Gastrocnemius medialis (tissue), 4 donors: Measurements from ENCODE around the gene HOXB1. TPM values are rescaled to one million over a fixed set of nuclear protein-coding genes. Genes with fewer than 3 reads are reported as not detected.

Source experiments
- ATAC-seq, 2 donors: fragments of 150-250 bp; one replicate each; pipeline ENCODE4 v1.9.1; 2016
- DNase-seq, 2 donors: peaks; one replicate each; pipeline ENCODE4 v3.0.0-alpha.2; 2019
- H3K27ac ChIP-seq, 4 donors: fragments of 200-600 bp; sonication (generic); 1 replicate in 1 of 4; 2 replicates in 3 of 4; pipeline ENCODE4 v1.5.1; 2016 to 2018; ENCODE audit warnings: mild to moderate bottlenecking in 2 of 4, moderate library complexity in 1 of 4
- H3K27me3 ChIP-seq, 3 donors: fragments of 200-600 bp; sonication (generic) in 2 of 3; 1 replicate in 1 of 3; 2 replicates in 2 of 3; pipeline versions ENCODE4 v1.5.1 to v1.6.0; 2016 to 2019; ENCODE audit warnings: mild to moderate bottlenecking in 1 of 3, moderate library complexity in 1 of 3
- H3K36me3 ChIP-seq, 2 donors: fragments of 200-600 bp; sonication (generic) in 1 of 2; one replicate each; pipeline ENCODE4 v1.5.1; 2017 to 2018
- H3K4me1 ChIP-seq, 2 donors: fragments of 200-600 bp; sonication (generic) in 1 of 2; one replicate each; pipeline ENCODE4 v1.5.1; 2016 to 2017; ENCODE audit warnings: mild to moderate bottlenecking in 2 of 2
- H3K4me3 ChIP-seq, 4 donors: fragments of 200-600 bp; sonication (generic) in 3 of 4; 1 replicate in 1 of 4; 2 replicates in 3 of 4; pipeline ENCODE4 v1.5.1; 2016 to 2019; ENCODE audit warnings: mild to moderate bottlenecking in 2 of 4
- H3K9me3 ChIP-seq, 3 donors: fragments of 200-600 bp; sonication (generic) in 2 of 3; 1 replicate in 1 of 3; 2 replicates in 2 of 3; pipeline ENCODE4 v1.5.1; 2016 to 2019
- CTCF ChIP-seq, 5 experiments: fragments of 450-650 bp in 3 of 5; fragments of 200-600 bp in 2 of 5; sonication (generic) in 2 of 5; IDR thresholded peaks in 4 of 5; conservative IDR thresholded peaks in 1 of 5; 1 replicate in 4 of 5; 2 replicates in 1 of 5; pipeline ENCODE4 v1.5.1; 2016 to 2019; ENCODE audit warnings: antibody characterized with exemption in 5 of 5, mild to moderate bottlenecking in 3 of 5, moderate library complexity in 3 of 5
- POLR2A ChIP-seq, 2 donors: fragments of 450-650 bp; IDR thresholded peaks; one replicate each; pipeline ENCODE4 v1.6.1; 2017; ENCODE audit warnings: antibody characterized with exemption in 2 of 2, mild to moderate bottlenecking in 2 of 2, moderate library complexity in 2 of 2
- in situ Hi-C, 4 donors: fragments of 200-750 bp; cut with MboI; loops; one replicate each; pipeline versions ENCODE4 v1.15.0 to v1.8.0; 2017; ENCODE audit warnings: low sequenced_read_pairs in 4 of 4
- intact Hi-C: fragments of 100-400 bp; cut with DNase I; formaldehyde crosslinking; loops from one replicate; pipeline ENCODE4 v1.15.1; 2023; ENCODE audit warnings: low total_unique reads
- total RNA-seq, 4 donors: library from RNA; depleted of rRNA; stranded (reverse); fragments of >200 nt; gene quantifications; one replicate each; pipeline versions ENCODE4 v1.1.0 to v1.2.3, GENCODE V29; 2016

The HOXB1 gene
- total RNA-seq, 4 donors from 2014 or later = not detected

GRCh38 chr17:48490451-48490892, 40.3 kb downstream of the HOXB1 start:
- in situ Hi-C loops (no loop called here), intact Hi-C loops (no loop called here)
- no peak for DNase-seq
- Histone ChIP-seq H3K27ac (no peak overlapping the region), H3K36me3 (no peaks in the 10 kb centered on the region), H3K4me3 (no peak overlapping the region), H3K9me3 (no peaks in the 10 kb centered on the region), H3K27me3 (peaks cover 0 to 5% (median 0%) of the 10 kb centered on the region in 3 donors), H3K4me1 (peaks cover 6 to 9% of the 10 kb centered on the region in 2 donors)
- no peak for ATAC-seq
- TF ChIP-seq POLR2A (IDR thresholded peaks at IDR 0.05) (no peak), CTCF (IDR thresholded peaks at IDR 0.05 in 4 of 5, conservative IDR thresholded peaks at IDR 0.05 in 1 of 5) (no peak)

- intact Hi-C loops (no loop called here), in situ Hi-C loops (no loop called here)
- Histone ChIP-seq H3K4me1 (peaks cover 6 to 9% of the 10 kb centered on the region in 2 donors), H3K9me3 (no peaks in the 10 kb centered on the region), H3K36me3 (no peaks in the 10 kb centered on the region), H3K27ac (no peak overlapping the region), H3K4me3 (no peak overlapping the region), H3K27me3 (peaks cover 0 to 5% (median 0%) of the 10 kb centered on the region in 3 donors)
- TF ChIP-seq POLR2A (IDR thresholded peaks at IDR 0.05) = no peak
- no peak for TF ChIP-seq CTCF (IDR thresholded peaks at IDR 0.05 in 4 of 5, conservative IDR thresholded peaks at IDR 0.05 in 1 of 5)
- no peak for ATAC-seq
- no peak for DNase-seq
Observed at GRCh38 chr17:48489781-48490180, 41.0 kb downstream of the HOXB1 start.

GRCh38 chr17:48488548-48489106, 42.2 kb downstream of the HOXB1 start:
- H3K4me3 ChIP-seq = no peak overlapping the region
- no peak overlapping the region for H3K27ac ChIP-seq
- DNase-seq = no peak
- peaks cover 0 to 5% (median 0%) of the 10 kb centered on the region in 3 donors for H3K27me3 ChIP-seq
- ATAC-seq = no peak
- no peak for TF ChIP-seq POLR2A (IDR thresholded peaks at IDR 0.05)
- TF ChIP-seq CTCF (IDR thresholded peaks at IDR 0.05 in 4 of 5, conservative IDR thresholded peaks at IDR 0.05 in 1 of 5) = no peak
- H3K36me3 ChIP-seq = no peaks in the 10 kb centered on the region
- in situ Hi-C loops = no loop called here
- H3K9me3 ChIP-seq = no peaks in the 10 kb centered on the region
- peaks cover 6 to 9% of the 10 kb centered on the region in 2 donors for H3K4me1 ChIP-seq
- intact Hi-C loops = no loop called here

GRCh38 chr17:48487221-48487620, 43.6 kb downstream of the HOXB1 start:
- H3K9me3 ChIP-seq = no peaks in the 10 kb centered on the region
- in situ Hi-C loops (no loop called here), intact Hi-C loops (no loop called here)
- no peak for DNase-seq
- H3K36me3 ChIP-seq = no peaks in the 10 kb centered on the region
- TF ChIP-seq POLR2A (IDR thresholded peaks at IDR 0.05) = no peak
- TF ChIP-seq CTCF (IDR thresholded peaks at IDR 0.05 in 4 of 5, conservative IDR thresholded peaks at IDR 0.05 in 1 of 5) = no peak
- ATAC-seq = no peak
- peaks cover 0 to 5% (median 0%) of the 10 kb centered on the region in 3 donors for H3K27me3 ChIP-seq
- no peaks in the 10 kb centered on the region for H3K4me1 ChIP-seq
- no peak overlapping the region for H3K27ac ChIP-seq
- no peak overlapping the region for H3K4me3 ChIP-seq

GRCh38 chr17:48486557-48486956, 44.3 kb downstream of the HOXB1 start:
- peak in 1 of 2 donors; percentile 30 for ATAC-seq
- Histone ChIP-seq H3K27me3 (peaks cover 0 to 5% (median 0%) of the 10 kb centered on the region in 3 donors), H3K27ac (no peak overlapping the region), H3K4me1 (no peaks in the 10 kb centered on the region), H3K4me3 (no peak overlapping the region), H3K9me3 (no peaks in the 10 kb centered on the region), H3K36me3 (no peaks in the 10 kb centered on the region)
- intact Hi-C loops = no loop called here
- in situ Hi-C loops = no loop called here
- DNase-seq = no peak
- TF ChIP-seq POLR2A (IDR thresholded peaks at IDR 0.05) (no peak), CTCF (IDR thresholded peaks at IDR 0.05 in 4 of 5, conservative IDR thresholded peaks at IDR 0.05 in 1 of 5) (no peak)
